ENCODE data around the gene OXGR1.
"Not testable (repeated sequence)": the region's sequence is repeated elsewhere in the genome, so short reads cannot be mapped to it uniquely, and the experiment has no call there.

The OXGR1 gene

DNA sequence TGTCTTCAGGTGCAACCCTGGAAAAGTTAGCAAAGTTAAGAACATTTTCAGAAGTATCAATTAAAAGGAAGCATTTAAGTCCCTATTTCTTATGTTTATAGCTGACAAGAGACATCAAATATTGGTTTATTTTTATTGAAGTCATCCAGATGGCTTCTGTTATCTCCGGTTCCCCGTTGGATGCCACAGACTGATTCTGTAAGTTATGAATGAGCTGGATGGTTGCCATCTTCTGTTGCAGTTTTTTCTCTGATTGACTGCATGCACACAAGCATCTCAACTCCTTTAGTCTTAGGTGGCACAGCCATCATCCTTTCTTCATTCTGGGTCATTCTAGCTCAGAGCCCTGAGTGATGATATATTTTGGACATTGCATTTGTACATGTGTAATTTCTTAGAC is 10.6 kb upstream of the OXGR1 start:
- DNase-seq = no peak

DNA sequence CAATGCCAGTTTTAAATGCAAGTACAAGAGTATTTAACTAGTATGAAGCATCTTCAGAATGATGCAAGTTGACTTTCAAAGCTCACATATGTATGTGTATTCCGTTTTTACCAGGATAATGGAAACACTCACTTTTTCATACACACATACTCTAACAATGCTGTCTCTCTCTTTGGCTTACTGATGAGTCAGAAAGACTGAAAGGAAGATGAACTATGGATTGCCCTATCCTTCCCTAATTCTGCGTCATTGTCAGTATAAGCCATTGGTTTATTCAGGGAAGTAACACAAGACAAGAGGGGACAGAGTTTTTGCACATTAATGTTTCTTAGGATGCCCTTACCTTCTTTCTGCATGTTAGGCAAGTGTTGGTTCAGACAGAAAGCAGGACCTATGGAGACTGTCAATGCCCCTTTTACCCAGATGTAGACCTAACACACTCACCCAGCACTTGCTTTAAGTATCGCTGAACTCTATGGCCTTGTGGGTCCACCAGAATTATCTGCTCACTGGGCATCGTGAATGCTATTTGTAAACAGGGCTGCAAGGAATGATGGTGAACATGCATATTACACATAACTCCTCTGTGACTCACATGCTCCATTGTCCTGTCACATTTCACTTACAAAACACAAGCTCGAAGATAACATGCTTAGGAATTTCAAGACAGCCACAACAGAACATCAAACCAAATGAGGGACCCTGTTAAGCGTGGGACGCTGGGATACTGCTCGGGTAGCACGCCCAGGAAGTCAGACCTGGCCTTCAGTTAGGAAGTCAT is 10.0 kb upstream of the OXGR1 start:
- DNase-seq = no peak

DNA sequence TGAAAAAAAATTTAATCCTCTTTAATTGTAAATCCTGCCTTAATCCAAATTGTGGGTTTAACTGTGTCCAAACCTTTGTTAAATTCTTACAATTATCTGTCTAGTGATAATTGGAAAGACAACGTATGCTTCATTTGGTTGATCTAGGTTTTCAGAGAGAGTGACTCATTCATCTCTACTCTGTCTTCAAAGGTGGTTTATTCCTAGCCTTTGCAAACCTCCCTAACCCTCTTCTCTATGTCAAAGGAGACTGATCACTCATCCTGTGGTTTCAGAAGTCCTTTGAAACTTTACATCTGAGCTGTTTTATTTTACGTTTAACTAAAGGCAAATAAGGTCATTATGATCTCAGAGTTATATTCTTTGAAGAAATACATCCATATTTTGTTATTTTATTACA is 8.8 kb upstream of the OXGR1 start:
- DNase-seq = no peak

DNA sequence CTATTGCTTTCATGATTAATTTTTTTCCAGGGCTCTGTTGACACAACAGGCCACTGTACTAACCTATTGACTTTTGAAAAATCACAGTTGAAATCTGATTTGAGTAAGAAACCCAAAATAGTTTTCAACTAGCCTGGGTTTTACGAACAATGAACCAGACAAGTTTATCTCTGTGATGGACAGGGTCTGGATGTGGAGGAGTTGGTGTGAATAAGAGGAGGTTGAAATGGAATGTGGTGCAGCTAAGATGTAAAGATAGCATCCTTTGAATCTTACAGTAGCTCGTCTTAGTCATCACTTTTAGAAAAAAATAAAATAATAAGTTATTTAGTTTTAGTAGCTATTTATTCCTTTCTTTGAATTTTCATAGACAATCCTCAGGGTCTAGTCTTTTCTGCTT is 8.3 kb upstream of the OXGR1 start:
- DNase-seq = no peak

DNA sequence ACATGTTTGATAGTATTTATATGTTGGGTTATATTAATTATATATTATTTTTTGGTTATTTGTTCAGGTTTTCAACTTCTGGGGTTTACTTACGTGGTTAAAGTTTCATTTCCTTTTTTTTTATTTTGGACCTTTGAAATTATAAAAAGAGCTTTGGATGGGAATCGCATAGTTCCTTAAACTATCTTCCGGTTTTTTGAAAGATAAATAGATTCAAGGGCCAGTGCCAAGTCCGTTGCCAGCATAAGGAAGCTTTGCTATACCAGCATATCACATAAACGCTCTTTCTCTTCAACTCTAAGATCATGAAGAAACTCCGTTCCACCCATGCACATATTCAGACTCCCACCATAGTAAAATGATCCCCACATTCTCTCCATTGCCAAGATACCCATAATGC is 7.4 kb upstream of the OXGR1 start:
- DNase-seq = no peak

DNA sequence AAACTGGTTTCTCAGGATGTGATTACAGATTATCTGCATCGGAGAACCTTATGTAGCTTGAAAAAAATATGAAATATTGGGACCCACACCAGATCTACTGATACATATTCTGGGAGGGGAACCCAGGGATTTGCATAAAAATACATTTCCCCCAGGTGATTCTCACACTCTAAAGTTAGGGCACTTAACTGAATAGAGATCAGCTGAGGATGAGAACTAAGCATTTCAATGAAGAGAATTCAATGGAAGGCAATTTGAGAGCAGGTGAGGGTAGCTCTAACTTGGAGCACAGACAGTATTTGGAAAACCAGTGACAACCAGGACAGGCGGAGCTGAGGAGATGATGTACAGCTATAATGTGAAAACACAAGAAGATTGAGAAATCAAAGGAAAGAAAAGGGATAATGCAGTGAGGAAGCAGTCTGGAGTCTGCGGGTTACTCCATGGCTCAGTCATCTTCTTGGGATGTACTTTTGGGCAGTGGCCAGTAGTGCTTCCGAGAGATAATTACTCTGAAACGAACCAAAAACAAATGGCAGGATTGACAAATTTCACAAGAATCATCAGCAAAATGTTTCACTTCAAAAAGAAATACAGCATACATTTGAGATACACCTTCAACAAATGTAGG is 6.1 kb upstream of the OXGR1 start:
- DNase-seq = no peak

DNA sequence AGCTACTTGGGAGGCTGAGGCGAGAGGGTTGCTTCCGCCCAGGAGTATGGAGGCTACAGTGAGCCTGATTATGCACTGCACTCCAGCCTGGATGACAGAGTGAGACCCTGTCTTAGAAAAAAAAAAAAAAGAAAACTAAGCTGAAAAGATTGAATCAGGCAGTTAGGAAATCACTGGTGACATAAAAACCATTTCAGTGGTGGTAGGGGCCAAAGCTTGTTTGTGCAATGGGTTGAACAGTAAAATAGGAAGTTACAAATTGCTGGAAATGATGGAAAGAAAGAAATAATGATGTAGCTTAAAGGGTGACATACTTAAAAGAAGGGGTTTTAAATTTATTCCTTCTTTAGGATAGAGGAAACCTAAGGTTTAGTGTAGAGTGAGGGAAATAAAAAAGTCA is 4.8 kb upstream of the OXGR1 start:
- DNase-seq = no peak

DNA sequence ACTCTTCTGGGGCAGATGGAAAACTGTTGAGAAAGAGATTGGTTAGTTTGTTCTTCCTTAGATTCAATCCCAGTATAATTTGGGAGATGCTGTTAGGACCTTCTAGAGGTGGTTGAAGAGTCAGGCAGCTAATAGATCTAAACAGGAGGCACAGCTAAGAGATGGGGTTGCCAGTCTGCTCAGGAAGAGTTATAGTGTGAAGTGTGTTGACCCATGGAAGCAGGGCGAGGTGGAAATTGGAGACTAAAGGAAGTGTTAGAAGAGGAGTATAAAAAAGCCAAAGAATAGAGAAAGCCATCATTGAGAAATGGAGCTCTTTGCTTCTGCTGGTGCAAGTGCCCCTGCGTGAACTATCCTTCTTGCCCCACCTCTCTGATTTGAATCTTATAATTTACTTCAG is 3.8 kb upstream of the OXGR1 start:
- DNase-seq = no peak

DNA sequence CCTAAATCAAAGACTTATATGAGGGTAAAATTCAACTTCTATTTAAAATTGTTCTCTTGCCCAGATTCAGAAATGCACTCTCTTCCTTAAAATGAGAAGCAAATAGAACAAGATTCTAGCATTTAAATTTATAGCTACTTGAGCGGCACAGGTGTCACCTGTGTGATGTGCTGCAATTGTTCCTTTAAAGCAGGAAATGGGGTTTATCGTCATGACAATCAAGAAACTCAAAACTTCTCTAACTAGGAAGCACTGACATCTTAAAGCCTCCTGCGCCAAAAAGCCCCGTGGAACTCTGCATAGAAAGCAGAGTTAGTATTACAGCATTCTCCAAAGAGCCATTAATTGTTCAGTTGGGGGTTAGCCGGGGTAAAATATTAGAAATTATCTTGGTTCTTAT is 2.6 kb upstream of the OXGR1 start:
- DNase-seq = no peak

DNA sequence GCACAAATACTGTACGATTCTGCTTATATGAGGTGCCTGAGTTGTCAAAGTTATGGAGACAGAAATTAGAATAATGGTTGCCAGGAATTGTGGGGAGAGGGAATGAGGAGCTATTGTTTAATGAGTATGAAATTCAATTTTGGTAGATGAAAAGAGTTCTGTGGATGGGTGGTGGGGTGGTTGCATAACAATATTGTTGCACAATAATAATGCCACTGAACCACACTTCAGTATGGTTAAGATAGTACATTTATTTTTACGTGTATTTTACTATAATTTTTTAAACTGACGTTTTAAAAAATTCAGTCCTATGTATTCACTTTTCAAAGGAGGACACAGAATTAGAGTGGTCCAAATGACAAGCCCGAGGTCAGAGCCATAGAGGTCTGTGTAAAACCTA is 1.8 kb upstream of the OXGR1 start:
- no peak for DNase-seq

DNA sequence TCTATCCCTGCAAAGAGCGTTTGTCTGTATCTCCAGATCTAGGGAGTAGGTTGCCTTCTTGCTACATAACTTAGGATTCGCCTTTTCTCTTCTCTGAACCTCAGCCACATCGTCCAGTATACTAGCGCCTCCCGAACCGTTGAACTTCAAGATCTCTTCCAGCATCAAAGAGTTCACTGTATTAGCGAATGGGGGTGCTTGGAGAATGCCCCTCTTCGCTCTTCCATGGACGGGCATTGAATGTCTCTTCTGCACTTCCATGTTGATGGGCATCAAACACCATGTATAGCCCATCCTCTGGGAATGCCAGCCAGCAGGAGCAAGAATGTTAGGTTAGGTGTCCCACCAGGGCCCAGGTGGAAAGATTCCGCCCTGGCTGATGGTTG is 575 bp upstream of the OXGR1 start:
- DNase-seq = no peak

DNA sequence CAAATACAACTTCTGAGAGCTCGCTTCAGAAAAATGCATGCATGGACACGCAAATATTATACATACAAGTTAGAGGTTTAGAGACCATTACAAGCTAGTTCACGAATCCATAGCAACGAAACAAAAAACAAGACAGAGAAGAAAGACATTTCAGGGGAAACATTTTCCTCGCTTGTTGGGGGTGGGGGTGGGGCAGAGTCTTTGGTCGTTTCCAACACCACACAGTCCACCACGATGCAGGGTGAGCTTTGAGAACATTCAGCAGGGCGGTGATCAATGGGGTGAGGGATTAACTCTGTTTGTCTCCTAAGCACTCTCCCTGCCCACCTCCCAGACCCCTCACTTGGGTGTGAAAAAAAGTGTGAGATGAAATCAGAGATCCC is 651 bp downstream of the OXGR1 start:
- no peak for DNase-seq

DNA sequence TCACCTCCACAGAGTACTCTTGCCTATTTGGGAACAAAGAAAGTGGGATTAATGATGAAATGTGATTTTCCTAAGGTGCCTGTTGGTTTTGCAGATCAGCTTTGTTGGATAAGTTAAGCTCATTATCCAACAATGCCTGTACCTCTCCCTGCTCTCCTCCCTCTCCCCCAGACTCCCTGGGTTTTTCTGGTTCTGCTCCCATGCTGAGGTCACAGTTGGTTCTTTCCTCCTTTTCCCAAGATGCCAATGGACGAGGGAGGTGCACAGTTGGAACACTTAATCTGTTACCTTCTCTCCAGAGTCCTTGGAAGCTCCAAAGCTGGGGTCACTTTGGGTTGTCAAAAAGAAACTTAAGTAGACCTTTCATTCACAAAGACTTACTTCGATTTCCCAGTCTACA is 1.6 kb downstream of the OXGR1 start:
- no peak for DNase-seq

DNA sequence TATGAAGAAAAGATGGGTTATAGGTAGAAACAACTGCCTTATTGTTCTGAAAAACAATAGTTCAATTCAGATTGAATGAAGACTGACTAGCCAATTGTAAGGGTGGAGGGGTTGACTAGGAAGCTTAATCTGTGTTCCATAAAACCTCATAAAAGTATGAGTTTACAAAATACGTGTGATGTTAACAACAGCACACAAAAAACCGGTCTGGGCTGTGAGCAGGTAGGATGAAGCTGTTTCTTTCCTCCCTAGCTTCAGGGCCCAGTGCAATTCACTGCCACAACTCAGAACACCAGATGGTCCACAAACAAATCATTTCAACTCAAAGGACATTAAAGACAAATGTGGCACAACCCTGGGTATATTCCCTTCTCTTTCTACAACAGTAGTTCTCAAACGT is 3.2 kb downstream of the OXGR1 start:
- DNase-seq = no peak

DNA sequence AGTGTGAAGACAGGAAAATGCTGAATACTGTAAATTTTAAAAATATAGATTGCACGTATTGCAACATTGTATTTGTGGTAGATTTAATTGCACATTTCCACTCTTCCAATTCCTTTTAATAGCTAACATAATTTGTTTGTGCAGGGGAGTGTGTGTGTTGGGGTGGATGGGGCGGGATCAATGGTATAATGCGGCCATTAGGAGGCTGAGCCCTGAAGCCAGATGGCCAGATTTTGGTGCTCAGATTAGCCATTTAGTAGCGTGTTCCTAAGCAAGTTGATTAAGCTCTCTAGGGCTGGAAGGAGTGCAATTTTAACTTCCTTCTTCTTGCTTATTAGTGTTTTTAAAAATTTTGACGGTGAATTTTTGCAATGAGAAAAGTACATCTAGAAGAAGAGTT is 5.8 kb downstream of the OXGR1 start:
- DNase-seq = no peak

DNA sequence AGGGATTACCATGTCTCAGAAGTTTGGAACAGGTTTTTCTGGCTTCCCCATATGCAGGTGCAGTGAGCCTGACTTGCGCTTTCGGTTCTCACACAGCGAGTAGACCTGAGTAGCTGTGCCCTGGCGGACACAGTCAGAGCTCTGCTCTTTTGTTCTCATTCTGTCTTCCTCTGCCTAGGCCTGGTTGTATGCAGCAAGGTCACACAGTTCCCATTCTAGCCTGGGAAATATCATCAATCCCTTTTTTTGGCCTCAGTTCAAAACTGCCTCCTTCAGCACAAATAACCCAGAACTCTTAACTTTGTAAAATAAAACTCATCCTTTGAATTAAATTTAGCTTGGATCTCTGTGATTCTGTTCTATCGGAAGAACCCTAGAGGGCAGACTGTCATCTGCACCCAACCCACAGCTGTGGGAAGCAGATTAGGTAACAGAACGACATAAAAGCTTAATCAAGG is 10.2 kb downstream of the OXGR1 start:
- DNase-seq = peak; percentile 48

DNA sequence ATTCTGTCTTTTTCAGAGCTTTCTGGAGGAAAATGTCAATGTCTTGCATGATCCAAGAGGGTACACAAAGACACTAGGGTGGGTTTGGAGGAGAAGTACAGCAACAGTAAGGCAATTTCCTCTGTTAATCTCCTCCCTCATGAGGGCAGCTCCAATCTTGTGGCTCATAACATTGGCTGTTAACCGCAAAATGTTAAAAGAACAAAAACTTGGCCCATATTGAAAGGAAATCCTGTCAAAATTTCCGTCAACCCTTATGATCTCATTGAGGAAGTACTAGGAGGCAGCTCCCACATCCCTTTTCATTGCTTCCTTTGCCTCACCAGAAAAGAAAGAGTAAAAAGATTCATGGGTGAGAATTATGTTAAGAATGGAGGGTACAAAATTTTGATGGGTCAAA is 11.6 kb downstream of the OXGR1 start:
- no peak for DNase-seq

DNA sequence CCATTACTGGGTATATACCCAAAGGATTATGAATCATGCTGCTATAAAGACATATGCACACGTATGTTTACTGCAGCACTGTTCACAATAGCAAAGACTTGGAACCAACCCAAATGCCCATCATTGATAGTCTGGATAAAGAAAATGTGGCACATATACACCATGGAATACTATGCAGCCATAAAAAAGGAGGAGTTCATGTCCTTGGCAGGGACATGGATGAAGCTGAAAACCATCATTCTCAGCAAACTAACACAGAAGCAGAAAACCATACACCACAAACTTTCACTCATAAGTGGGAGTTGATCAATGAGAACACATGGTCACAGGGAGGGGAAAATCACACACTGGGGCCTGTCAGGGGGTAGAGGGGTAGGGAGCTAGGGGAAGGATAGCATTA is 14.4 kb downstream of the OXGR1 start:
- not testable (repeated sequence) for DNase-seq

DNA sequence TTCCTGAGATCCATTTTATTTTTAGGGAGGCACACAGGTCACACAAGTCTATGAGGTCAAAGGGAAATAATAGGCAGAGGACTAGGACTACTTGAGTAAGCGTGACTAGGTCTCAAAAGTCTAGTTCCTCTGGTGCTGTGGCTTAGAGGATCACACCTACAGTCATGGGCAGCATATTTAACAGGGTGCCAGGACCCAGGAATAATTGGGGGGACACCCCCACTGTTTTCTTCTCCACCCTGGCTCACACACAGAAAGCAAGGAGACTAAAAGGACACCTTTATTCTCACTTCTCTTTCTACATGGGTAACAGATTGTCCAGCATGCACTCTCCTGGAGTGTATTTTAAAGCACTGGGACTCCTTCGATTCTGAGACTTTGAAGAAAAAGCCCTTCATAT is 26.2 kb downstream of the OXGR1 start:
- DNase-seq = no peak

DNA sequence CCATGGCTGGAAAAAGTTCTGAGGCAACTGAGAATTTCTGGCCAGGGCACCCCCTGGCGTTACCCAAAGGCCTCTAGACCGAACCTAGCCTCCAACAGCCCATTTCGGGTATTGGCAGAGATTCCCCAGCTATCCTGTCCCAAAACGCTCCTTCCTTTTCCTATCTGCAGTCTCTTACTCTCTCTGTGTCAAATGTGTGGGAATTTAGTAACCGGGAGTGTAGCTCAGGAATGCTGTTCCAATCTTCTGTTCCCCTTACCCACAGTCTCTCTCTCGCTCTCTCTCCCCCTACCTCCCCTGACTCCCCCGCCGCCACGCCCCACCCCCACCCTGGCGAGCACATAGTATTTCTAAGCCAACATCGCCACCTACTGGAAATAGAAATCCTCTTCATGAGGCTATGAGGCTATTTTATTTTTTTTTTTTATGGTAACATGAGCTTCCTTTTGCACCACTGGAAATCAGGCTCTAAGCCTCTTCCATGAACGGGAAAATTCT is 27.0 kb downstream of the OXGR1 start:
- DNase-seq = no peak

DNA sequence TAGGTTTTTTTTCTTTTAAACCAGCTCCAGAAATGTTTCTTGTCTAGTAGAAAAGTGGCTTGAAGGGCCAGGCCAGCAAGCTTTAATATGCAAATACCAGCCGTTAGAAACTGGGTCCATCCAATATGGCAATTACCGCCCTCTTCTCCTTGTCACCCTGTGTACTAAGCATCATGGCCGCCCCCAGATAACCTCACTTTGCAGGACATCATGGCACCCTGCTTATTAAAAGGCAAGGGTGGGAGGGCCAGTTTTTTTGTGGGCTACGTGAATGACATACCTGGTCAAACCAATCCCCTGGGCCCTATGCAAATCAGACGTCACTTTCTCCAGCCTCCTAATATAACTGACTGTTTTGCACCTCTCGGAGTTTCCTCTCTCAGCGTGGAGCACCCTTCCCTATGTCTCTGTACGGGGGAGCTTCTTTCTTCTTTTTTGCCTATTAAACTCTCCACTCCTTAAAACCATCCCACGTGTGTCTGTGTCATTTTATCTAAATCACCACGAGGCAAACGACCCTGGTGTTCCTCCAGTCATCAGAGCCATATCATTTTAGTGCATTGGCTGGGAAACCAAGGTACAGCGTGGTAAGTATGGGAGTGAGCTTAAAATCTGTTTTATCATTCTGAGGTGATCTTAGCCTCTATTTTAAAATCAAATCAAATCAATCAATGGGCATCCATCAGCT is 27.7 kb downstream of the OXGR1 start:
- no peak for DNase-seq

DNA sequence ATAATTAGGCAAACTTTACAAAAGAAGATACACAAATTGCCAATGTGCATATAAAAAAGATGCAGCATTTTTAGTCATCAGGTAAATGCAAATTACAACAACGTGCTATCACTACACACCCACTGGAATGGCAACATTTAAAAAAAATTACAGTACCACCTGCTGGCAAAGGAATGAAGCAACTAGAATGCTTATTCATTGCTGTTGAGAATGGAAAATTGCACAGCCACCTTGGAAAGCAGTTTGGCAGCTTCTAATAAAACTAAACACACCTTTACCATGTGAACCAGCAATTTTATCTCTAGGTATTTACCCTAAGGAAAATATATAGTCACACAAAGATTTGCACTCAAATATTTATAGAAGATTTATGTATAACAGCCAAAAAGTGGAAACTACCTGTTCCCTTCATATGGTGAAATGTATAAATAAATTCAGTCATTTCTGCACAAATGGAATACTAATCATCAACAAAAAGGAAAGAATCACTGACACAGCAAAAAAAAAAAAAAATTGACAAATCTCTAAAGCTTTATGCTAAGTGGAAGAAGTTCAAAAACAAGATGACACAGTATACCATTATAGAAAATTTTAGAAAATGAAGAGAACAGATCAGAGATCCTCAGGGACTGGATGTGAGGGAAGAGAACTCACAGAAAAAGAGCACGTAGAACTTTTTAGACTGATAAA is 30.3 kb downstream of the OXGR1 start:
- DNase-seq = no peak

DNA sequence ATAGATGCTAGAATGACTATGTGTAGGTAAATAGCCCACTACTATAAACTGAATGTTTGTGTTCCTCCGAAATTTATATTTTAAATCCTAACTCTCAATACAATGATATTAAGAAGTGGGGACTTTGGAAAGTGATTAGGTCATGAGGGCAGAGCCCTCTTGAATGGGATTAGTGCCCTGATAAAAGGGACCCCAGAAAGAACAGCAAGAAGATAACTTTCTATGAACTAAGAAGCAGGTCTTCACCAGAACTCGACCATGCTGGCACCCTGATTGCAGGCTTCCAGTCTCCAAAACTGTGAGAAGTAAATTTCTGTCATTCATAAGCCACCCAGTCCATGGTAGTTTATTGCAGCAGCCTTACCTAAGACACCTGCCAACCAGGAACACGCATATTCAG is 33.9 kb downstream of the OXGR1 start:
- DNase-seq = no peak

All from NCI-H146 (cell line).